HG02642 (cell line): Measurements from ENCODE around the gene ALOX15B.

Experiments used
- ATAC-seq: cut with Tn5 transposase; IDR thresholded peaks from one replicate; pipeline ENCODE4 v1.9.1; 2021; ENCODE audit warnings: mild to moderate bottlenecking; ENCODE audit not compliant: unreplicated experiment, poor library complexity

ALOX15B gene

GRCh38 chr17:8039611-8040168 is 831 bp downstream of the ALOX15B start:
- ATAC-seq = no peak

DNA sequence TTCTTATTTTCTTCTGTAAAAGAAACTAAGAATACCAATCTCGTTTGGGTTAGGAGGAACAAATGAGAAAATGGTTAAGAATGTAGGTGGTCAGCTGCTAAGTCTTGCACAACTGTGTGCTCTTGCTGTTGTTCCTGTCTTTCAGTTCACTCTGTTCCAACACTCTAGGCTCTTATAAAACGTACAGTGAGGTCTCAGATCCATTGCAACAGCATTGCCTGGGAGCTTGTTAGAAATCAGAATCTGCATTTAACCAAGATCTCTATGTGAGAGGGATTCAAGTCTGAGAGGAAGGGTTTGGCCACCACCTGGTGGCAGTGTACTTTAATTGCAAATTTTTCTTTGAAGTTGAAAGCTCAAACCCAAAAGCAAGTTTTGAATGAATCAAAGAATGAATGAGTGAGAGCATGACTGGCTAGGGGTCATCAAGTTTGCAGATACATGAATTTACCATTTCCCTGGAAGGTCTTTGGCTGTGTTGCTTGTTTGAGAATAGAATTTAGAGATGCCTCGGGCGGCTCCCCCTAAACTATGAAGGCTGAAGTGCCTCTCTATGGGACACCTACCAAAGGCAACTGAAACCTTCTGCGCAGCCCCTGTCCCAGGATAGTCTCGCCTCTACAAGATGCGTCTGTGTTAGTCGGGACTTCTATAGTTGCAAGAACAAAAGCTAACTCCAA is 2.5 kb downstream of the ALOX15B start:
- no peak for ATAC-seq

DNA sequence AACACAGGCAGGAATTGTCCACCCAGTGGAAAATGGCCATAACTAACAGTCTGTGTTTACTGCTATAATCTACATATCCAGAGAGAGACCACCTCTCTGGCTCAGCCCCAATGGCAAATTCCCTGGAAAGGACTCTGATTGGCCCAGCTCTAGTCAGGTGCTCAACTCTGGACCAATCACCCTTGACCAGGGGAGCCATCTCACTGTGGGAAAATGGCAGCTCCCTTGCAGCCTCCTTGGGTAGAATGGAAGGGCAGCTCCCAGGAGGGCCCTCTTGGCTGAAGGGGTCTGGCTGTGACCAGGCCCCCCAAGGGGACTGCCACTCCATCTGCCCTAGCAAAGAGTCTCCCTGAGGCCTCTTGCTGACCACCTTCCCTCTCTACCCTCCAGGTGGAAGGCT is 3.1 kb downstream of the ALOX15B start:
- no peak for ATAC-seq

DNA sequence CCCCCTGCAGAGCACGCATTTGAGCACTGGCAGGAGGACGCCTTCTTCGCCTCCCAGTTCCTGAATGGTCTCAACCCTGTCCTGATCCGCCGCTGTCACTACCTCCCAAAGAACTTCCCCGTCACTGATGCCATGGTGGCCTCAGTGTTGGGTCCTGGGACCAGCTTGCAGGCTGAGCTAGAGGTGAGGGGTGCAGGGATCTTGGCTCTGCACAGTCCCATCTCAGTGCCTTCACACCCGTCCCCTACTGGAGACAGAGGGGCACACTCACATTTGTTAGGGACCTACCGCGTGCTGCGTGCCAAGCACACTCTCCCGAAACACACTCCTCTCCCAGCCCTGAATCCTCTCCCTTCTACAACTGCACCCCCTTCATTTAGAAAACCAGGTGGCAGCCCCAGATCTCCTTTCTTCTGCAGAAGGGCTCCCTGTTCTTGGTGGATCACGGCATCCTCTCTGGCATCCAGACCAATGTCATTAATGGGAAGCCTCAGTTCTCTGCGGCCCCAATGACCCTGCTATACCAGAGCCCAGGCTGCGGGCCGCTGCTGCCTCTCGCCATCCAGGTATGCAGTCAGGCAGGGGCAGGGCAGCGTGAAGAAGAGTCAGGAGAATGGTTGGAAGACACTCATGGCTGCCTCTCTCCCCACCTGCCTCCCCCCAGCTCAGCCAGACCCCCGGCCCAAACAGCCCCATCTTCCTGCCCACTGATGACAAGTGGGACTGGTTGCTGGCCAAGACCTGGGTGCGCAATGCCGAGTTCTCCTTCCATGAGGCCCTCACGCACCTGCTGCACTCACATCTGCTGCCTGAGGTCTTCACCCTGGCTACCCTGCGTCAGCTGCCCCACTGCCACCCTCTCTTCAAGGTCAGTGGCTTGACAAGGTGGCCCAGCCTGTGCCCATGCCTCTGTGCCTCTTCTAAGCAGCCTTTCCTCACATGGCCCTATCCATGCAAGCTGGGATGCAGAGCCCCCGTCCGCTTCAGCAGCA is 6.3 kb downstream of the ALOX15B start:
- no peak for ATAC-seq

- ATAC-seq = no peak
These were observed 7.6 kb downstream of the ALOX15B start for GRCh38 chr17:8046306-8046928.

- ATAC-seq = no peak
These were observed 8.3 kb downstream of the ALOX15B start for GRCh38 chr17:8046929-8047768.

- ATAC-seq = no peak
These were observed 8.9 kb downstream of the ALOX15B start for GRCh38 chr17:8047769-8048110.

DNA sequence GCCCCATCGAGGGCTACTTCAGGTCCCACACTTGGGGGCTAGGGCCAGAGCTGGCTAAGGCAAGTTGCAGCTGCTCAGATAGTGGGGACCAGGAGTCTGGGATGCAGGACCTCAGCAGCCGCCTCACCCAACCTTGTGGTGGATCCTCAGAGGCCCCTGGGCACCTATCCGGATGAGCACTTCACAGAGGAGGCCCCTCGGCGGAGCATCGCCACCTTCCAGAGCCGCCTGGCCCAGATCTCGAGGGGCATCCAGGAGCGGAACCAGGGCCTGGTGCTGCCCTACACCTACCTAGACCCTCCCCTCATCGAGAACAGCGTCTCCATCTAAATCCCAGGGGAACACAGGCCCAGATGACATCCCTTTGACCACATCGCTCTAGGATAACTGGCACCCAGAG is 9.4 kb downstream of the ALOX15B start:
- ATAC-seq = no peak

DNA sequence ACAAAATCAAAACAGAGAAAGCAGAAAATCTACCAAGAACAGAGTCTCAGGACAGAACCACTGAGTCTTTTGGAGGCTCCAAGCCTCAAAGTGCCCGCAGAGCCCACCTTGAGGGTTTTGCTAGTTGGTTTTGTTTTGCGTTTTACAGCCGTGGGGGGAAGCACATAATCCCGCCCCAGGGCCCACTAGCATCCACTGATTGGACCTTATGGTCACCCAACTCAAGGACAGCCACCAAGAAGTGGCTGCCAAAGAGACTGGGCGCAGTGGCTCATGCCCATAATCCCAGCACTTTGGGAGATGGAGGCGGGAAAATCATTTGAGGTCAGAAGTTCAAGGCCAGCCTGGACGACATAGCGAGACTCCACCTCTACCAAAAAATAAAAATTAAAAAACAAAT is 9.9 kb downstream of the ALOX15B start:
- no peak for ATAC-seq

- ATAC-seq = no peak
These were observed 13.0 kb downstream of the ALOX15B start for GRCh38 chr17:8051831-8052230.

- ATAC-seq = no peak
These were observed 13.7 kb downstream of the ALOX15B start for GRCh38 chr17:8052256-8053252.

- no peak for ATAC-seq
These were observed 14.7 kb downstream of the ALOX15B start for GRCh38 chr17:8053600-8053999.

- no peak for ATAC-seq
These were observed 17.0 kb downstream of the ALOX15B start for GRCh38 chr17:8055851-8056231.

GRCh38 chr17:8056232-8056975 is 17.5 kb downstream of the ALOX15B start:
- ATAC-seq = no peak

DNA sequence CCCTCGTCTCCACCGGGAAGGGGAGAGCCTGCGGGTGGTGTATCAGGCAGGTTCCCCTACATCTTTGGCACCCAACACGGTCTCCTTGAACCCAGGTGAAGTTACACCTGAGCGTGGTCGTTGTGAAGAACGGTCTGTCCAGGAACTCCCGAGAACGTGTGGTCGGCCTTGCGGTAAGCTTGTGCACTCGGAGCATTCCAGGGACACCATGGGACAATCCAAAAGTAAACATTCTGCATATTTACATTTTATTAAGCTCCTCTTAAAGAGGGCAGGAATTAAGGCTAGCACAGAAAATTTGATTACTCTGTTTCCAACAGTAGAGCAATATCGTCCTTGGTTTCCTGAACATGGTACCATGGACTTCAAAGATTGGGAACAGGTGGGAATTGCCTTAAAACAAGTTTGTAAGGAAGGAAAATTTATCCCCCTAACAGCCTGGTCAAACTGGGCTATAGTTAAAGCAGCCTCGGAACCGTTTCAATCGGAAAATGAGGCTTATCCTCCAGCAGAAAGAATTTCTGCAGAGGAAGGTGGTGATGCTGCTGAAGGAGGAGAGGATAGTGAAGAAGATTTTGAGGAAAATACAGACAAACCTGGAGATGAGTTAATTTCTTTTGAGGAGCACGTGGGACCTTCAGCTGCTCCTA is 18.2 kb downstream of the ALOX15B start:
- no peak for ATAC-seq

DNA sequence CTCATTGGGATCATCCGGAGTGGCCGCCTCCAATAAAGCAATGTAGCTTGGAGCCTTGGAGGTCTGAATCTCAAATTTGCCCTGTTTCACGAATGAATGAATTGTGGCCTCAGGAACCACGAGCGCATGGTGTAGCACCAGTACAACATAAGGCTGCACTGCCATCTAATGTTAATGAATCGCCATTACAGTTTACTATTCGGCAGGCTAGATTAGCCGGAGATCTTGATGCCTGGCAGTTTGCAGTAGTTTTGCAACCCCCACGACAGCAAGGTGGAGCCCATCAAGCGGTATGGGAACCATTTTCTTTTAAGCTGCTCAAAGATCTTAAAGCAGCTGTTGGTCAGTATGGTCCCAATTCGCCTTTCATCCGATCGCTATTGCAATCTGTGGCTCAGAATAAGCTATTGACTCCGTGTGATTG is 18.8 kb downstream of the ALOX15B start:
- no peak for ATAC-seq

GRCh38 chr17:8059131-8059530 is 20.3 kb downstream of the ALOX15B start:
- no peak for ATAC-seq

DNA sequence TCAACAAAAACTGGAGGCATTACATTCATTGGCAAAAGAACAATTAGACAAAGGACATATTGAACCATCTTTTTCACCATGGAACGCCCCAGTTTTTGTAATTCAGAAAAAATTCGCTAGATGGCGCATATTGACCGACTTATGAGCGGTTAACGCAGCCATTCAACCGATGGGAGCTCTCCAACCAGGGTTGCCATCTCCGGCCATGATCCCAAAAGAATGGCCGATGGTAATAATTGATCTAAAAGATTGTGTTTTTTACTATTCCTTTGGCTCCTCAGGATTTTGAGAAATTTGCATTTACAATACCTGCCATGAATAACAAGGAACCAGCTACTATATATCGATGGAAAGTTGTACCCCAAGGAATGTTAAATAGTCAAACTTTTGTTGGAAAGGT is 21.4 kb downstream of the ALOX15B start:
- ATAC-seq = no peak
